Upper lobe of left lung (tissue), 4 donors: ENCODE data around the gene ITM2C.

Source experiments
- CTCF ChIP-seq, 6 experiments: fragments of 450-650 bp in 4 of 6; fragments of 200-600 bp in 2 of 6; sonication (generic) in 2 of 6; IDR thresholded peaks; one replicate each; pipeline ENCODE4 v1.5.1; 2016 to 2019; ENCODE audit warnings: antibody characterized with exemption in 6 of 6
- POLR2A ChIP-seq, 4 donors: fragments of 450-650 bp; IDR thresholded peaks; one replicate each; pipeline ENCODE4 v1.5.1; 2016 to 2017; ENCODE audit warnings: antibody characterized with exemption in 4 of 4, mild to moderate bottlenecking in 2 of 4

DNA sequence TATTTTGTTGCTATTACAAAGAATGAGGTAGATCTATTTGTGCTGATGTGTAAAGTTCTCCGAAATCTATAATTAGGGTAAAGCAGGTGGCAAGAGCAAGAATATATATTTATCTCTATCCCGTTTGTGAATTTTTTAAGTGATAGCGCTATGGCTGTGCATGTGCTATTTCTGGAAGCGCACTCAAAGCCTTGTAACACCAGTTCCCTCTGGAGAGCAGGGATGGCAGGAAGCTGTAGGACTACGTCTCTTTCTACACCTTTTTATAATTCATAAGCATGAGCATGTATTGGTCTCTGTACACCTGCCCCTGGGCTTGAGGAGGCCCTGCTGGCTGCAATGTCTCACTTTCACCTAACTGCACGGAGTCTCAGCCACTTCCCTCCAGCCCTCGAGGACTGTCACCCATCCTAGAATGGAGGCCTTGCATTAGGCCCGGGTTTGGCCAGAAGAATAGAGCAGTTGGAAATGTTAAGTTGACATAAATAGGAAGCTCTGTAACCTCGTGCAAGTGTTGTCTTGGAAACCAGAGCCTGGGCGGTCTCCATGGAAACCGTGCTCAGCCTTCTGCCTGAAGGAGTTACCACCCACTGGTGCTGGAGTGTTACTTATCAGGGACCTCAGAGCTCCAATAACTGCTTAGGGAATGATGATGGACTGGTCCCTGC, 20.9 kb downstream of the ITM2C start:
- TF ChIP-seq CTCF (IDR thresholded peaks at IDR 0.05), result no peak
- TF ChIP-seq POLR2A (IDR thresholded peaks at IDR 0.05), result no peak
